NCI-H526 (cell line): Measurements from ENCODE around the gene ARHGDIB.

Source experiments
- DNase-seq, 2 experiments: peaks; one replicate each; lab custom pipeline; 2025; lab: John Stamatoyannopoulos, UW

ARHGDIB gene

DNA sequence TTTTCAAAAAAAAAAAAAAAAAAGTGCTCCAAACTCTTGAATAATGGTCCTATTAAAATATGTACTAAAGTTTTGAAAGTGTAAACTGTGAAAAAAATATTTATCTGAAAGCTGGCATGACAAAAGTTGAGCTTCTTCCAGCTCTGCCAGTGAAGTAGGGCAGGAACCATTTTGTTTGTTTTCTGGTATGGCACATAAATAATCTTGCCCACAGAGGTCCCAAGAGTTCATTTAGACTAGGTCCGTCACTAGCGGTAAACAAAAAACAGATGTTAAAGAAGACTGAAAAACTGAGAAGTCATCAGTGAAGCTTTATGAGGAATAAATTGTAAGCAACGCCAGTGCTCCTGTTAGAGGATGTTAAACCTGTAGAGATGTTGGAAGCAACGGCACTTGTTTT is 30.0 kb downstream of the ARHGDIB start:
- DNase-seq = no peak

DNA sequence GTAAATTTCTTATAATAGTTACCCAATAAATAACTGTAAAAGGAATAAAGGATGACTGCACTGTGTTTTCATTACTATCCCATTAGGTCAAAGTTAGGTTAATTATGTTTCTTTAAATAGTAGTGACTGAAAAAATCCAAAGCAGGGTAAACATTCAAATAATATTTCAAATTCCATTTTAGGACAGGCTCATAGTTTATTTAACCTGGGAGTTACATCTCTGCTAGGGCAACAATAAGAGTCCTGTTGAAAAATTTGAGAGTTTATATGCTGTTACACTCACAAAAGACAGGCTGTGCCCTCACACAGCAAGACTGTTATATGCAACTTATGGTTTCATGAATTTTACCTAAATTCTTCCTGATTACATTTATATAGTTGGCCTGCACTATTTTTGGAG is 31.1 kb downstream of the ARHGDIB start:
- no peak for DNase-seq

DNA sequence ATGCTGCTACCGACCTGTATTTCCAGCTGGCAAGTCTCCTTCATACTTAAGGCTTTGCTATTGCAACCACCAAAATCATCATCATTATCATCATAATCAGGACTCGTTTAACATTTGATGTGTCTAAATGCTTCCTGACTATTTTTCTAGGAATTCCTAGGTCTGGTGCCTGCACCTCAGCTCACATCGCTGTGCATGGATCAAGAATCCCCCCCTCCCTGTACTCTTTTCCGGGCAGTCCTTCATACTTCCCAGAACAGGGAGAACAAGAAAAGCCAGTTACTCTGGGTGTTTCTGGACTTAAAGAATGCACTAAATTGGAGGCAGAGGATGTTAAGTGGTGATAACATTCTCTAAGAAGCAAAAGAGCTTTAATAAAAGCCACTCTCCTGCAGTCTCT is 32.5 kb downstream of the ARHGDIB start:
- DNase-seq = peak; percentile 69 to 70

DNA sequence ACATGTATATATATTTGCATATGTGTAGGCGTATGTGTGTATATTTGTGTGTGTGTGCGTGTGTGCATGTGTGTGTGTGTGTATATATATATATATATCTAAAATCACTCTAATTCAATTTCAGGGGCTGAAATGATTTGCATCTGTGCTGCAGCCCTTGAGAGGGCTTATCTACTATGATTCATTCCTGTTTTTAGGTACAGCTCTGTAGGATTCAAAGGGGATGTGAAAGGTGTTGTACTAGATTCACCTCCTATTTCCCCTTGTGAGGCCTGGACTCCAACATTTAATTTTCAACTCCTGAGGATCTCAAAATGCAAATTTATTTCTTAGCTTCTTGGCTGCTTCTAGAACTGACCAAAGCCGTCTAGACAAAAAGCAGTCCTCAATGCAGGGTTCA is 34.1 kb downstream of the ARHGDIB start:
- peak in 1 of 2 experiments; percentile 12 for DNase-seq

DNA sequence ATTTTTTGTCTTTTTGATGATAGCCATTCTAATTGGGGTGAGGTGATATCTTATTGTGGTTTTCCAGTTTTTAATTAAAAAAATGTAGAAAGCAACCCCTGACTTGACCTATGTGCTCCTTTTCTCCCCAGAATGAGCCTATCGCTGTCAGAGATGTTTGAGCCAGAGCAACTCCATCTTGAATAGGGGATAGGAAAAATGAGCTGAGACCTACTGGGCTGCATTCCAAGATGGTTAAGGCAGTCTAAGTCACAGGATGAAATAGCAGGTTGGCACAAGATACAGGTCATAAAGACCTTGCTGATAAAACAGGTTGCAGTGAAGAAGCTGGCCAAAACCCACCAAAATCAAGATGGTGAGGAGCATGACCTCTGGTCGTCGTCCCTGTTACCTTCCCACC is 36.9 kb downstream of the ARHGDIB start:
- no peak for DNase-seq

DNA sequence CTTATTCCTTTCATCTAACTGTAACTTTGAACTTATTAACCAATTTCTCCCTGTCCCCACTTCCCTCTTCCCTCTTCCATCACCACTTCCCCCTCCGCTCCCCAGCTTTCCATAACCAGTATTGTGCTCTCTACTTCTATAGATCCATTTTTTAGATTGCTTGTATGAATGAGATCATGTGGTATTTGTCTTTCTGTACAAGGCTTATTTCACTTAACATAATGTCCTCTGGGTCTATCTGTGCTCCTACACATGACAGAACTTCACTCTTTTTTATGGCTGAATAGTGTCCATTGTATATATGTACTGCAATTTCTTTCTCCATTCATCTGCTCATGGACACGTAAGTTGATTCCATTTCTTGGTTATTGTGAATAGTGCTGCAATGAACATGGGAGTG is 37.5 kb downstream of the ARHGDIB start:
- no peak for DNase-seq

GRCh38 chr12:14921218-14921617 is 40.2 kb downstream of the ARHGDIB start:
- no peak for DNase-seq

DNA sequence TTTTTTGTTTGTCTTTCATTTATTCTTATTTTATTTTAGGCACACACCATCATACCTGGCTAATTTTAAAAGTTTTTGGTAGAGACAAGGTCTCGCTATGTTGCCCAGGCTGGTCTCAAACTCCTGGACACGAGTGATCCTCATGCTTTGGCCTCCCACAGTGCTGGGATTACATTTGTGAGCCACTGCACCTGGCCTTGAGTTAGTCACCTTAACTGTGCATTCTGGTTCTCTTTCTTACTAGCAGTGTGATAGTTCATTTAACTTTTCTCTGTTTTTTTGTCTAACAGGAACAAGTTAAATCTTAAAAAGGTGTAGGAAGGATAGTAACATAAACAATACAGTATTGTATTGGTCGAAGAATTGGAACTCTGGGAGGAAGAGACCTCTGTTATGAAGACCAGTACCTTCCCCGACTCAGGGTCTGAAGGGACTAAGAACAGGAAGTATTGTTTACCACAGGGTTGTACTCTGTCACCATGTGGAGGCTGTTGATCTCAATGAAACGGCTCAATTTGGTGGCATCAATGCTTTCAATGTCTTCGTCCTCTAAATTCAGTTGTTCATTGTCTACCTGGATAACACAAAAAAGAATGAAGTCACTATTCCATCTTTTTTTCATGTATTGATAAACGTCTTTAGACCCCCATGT is 40.8 kb downstream of the ARHGDIB start:
- no peak for DNase-seq

GRCh38 chr12:14919455-14919854 is 41.9 kb downstream of the ARHGDIB start:
- no peak for DNase-seq

GRCh38 chr12:14915736-14916135 is 45.7 kb downstream of the ARHGDIB start:
- DNase-seq = no peak

GRCh38 chr12:14913381-14913781 is 48.0 kb downstream of the ARHGDIB start:
- DNase-seq = peak; percentile 72 to 77

DNA sequence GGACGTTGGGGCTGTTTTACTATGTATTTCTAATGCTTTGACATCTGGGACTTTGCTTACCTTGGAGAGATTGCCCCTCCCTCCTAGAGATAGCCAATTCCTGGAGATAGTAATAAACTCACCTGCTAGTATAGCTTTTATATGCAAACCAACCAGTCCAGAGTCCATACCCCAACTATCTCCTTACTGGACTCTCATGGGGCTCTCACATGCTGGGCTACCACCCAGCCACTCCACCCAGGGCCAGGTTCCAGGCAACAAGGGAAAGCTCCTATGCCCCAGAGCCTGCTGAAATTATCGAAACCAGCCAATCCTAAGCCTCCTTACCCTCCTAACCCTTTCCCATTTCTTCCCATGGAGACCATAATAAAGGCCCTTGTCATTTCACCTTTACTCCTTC is 50.3 kb downstream of the ARHGDIB start:
- DNase-seq = peak in 1 of 2 experiments; percentile 17

DNA sequence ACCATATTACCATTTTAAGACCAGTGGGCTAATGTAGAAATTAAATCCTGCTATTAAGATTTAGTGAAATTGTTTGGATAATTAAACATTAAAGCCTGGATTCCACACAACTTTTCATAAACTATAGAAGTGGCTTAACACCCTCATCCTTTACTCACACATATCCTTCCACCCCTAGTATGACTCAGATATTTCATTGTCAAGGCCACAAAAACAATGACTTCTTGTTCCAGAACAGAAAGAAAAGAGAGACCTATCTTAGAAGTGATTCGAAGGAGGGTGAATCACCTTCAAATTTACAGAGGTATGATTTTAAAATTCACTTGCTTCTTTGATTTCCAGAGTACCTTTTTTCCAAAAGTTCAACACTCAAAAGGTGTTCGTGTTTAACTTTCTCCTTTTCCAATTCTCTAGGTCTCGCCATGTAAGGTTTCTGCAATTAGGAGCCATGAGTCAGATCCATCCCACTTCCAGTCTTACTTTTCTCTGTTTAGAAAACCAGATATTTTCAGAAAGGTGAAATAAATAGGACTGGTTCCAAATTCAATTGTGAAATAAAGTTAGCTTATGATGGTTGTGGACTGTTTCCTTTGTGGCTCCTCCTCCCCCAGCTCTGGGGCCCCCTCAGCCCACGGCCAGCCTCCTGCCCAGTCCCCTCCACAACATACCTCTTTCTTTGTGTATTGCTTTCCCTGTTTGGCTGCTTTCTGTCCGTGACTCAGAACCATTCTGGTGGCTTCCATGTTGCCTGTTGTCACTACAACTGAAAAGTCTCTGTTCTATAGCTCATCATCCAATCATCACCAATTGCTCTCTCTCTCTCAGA is 51.1 kb downstream of the ARHGDIB start:
- DNase-seq = no peak

- DNase-seq = no peak
These were observed 53.4 kb downstream of the ARHGDIB start for GRCh38 chr12:14907953-14908352.

DNA sequence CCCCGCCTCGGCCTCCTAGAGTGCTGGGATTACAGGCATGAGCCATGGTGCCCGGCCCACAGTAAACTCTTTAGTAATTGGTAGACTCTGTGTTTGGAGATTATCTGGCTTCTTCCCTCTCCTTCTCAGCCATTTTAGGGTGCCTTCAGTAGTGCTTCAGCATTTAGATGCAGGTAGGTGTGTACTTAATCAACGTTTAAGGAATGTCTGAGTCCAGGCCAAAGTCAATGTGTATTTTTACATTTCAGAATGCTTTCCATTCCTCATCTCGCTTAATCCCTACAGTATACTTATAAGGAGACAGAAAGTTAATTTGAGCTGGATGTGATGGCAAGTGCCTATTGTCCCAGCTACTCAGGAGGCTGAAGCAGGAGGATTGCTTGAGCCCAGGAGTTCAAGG is 55.3 kb downstream of the ARHGDIB start:
- DNase-seq = no peak

GRCh38 chr12:14905269-14906004 is 56.0 kb downstream of the ARHGDIB start:
- DNase-seq = no peak

DNA sequence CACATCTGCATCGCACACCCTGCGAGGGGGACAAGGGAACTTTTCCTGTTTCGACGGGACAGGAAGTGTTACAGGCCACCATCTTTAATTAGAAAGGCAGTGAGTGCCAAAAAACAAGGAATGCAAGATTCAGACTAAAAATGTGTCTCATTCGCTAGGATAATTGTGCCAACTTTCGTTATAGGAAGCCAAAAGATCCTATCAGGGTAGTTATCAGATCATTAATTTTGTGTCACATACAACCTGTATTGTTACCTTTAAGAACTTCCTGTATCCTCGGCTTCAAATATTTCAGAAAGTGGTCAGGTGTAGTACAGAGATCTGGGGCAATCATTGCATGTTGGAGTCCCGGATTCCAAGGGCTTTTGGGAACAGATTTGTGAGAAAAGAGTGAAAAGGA is 56.5 kb downstream of the ARHGDIB start:
- DNase-seq = no peak

- no peak for DNase-seq
These were observed 57.9 kb downstream of the ARHGDIB start for GRCh38 chr12:14903386-14904098.

GRCh38 chr12:14902465-14902864 is 58.9 kb downstream of the ARHGDIB start:
- DNase-seq = no peak

- no peak for DNase-seq
These were observed 60.2 kb downstream of the ARHGDIB start for GRCh38 chr12:14901228-14901562.

- no peak for DNase-seq
These were observed 60.7 kb downstream of the ARHGDIB start for GRCh38 chr12:14900521-14901227.
